Nephron (organoid): ENCODE measurements around the gene ASTN1.
A peak's percentile ranks its signal among the peaks of the same experiment; 100 is the strongest.

ENCODE experiments used
- H3K27ac Mint-ChIP-seq, 3 experiments: 2 replicates each; pipeline ENCODE4 v1.8.0; 2020; ENCODE audit warnings: mixed read lengths in 3 of 3, mild to moderate bottlenecking in 2 of 3, moderate library complexity in 1 of 3
- H3K27me3 Mint-ChIP-seq: 2 replicates; pipeline ENCODE4 v1.8.0; 2021; ENCODE audit warnings: low read depth, mild to moderate bottlenecking, moderate library complexity, mixed read lengths
- H3K36me3 Mint-ChIP-seq: 2 replicates; pipeline ENCODE4 v1.8.0; 2020; ENCODE audit warnings: low read depth, mixed read lengths
- H3K4me1 Mint-ChIP-seq: 2 replicates; pipeline ENCODE4 v1.8.0; 2020; ENCODE audit warnings: mixed read lengths
- H3K4me3 Mint-ChIP-seq, 3 experiments: 2 replicates each; pipeline ENCODE4 v1.8.0; 2020; ENCODE audit warnings: mild to moderate bottlenecking in 3 of 3, mixed read lengths in 3 of 3, moderate library complexity in 2 of 3
- H3K9me3 Mint-ChIP-seq: 2 replicates; pipeline ENCODE4 v1.8.0; 2020; ENCODE audit warnings: mixed read lengths
- CTCF ChIP-seq, 3 experiments: fragments of 200-600 bp; sonication (generic); IDR thresholded peaks; one replicate each; pipeline ENCODE4 v1.5.0; 2021; ENCODE audit warnings: antibody characterized with exemption in 3 of 3; ENCODE audit not compliant: unreplicated experiment in 3 of 3

The ASTN1 gene

DNA sequence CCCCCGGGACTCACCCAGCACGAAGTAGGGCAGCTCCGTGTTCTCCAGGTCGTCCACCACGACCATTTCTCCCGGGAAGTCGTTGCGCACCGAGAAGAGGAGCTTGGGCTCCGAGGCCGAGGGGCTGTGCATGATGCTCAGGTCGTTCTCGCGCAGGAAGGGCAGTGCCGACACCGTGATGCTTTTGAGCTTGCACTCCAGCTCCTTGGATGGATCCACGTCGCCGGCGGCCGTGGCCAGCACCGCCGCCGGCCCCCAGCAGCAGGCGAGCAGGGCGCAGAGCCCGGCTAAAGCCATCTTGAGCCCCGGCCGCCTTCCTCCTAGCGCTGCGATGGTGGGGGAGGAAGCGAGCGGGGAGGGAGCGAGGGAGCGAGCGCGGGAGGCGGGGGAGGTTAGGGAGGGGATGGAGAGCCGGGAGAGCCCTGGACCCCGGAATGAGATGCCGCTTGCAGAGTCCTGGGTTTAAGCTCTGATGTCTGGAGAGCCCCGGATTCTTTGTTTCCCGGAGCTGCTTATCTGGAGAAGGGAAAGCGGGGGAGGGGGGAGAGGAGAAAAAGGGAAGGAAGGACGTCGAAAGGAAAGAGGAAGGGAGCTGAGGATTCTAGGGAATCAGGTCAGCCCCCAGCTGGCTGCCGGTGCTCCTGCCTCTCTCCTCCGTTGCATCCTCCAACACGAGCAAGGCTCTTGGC lies at the start of gene ASTN1:
ASTN1 (minus strand) TSS at position 333 of the 689 bp plus-strand sequence; CDS start at position 297, 36 bp downstream.
- Mint-ChIP-seq H3K4me3 (peak within 1 kb of the TSS; percentile 84 to 85 (median 85)), H3K4me1 (peaks cover 10% of the 10 kb centered on the region), H3K27ac (no peak within 1 kb of the TSS), H3K9me3 (no peaks in the 10 kb centered on the region), H3K36me3 (no peaks in the 10 kb centered on the region), H3K27me3 (peaks cover 57% of the 10 kb centered on the region)
- TF ChIP-seq CTCF (IDR thresholded peaks at IDR 0.05; ENCODE audit: unreplicated experiment in 3 of 3): no peak

DNA sequence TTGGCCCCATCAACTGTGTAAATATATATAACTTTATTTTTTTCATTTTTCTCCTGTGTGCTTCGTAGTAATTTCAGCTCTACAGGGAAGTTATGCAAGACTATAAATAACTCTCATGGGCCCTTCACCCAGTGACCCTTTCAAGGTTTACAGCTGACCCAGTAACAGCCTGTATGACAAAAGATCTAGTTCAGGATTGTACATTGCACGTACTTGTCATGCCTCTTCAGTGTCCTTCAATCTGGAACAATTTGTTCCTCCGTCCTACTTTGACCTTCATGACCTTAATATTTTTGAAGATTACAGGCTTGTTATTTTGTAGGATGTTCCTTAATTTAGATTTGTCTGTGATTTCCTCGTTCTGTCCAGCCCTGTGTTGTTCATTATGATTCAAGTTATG lies 46.7 kb upstream of the ASTN1 start:
- H3K4me1 Mint-ChIP-seq: peaks cover 41% of the 10 kb centered on the region
- H3K27me3 Mint-ChIP-seq: no peaks in the 10 kb centered on the region
- no peaks in the 10 kb centered on the region for H3K36me3 Mint-ChIP-seq
- no peak overlapping the region for H3K27ac Mint-ChIP-seq
- TF ChIP-seq CTCF (IDR thresholded peaks at IDR 0.05; ENCODE audit: unreplicated experiment in 3 of 3): no peak
- H3K9me3 Mint-ChIP-seq: peaks cover 8% of the 10 kb centered on the region
- H3K4me3 Mint-ChIP-seq: no peak overlapping the region

DNA sequence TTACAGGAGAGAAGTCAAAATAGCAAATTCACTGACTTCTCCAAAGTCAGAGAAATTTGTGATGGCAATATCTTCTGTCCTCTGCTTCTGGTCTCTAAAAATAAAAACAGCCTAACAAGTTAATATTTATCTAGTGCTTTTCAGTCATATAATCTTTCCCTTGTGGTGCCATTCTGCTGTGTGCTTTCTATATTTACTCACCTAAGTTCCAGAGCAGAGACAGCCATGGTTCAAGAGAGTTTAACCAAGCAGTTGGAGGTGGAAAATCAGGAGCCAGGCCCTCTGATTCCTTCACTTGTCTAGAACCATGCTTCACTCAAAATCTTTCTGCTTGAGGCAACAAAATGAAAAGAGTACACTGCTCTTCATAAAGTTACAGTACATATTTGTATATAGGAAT lies 45.6 kb upstream of the ASTN1 start:
- Mint-ChIP-seq H3K36me3 (no peaks in the 10 kb centered on the region), H3K9me3 (peaks cover 5% of the 10 kb centered on the region), H3K4me1 (peaks cover 41% of the 10 kb centered on the region)

GRCh38 chr1:177209357-177209756 lies 44.8 kb upstream of the ASTN1 start:
- TF ChIP-seq CTCF (IDR thresholded peaks at IDR 0.05; ENCODE audit: unreplicated experiment in 3 of 3): no peak
- Mint-ChIP-seq H3K9me3 (peaks cover 3% of the 10 kb centered on the region), H3K4me3 (peak overlapping the region in 1 of 3 experiments; percentile 44), H3K4me1 (peaks cover 41% of the 10 kb centered on the region), H3K27ac (peak overlapping the region in 1 of 3 experiments; percentile 24), H3K27me3 (no peaks in the 10 kb centered on the region), H3K36me3 (no peaks in the 10 kb centered on the region)

More for the DNA sequence above, 45.6 kb upstream of the ASTN1 start:
- H3K27me3 Mint-ChIP-seq: no peaks in the 10 kb centered on the region
- peak overlapping the region in 1 of 3 experiments; percentile 24 for H3K27ac Mint-ChIP-seq
- TF ChIP-seq CTCF (IDR thresholded peaks at IDR 0.05; ENCODE audit: unreplicated experiment in 3 of 3): no peak
- no peak overlapping the region for H3K4me3 Mint-ChIP-seq

GRCh38 chr1:177208920-177209319 lies 44.4 kb upstream of the ASTN1 start:
- Mint-ChIP-seq H3K27ac (peak overlapping the region in 1 of 3 experiments; percentile 24), H3K4me1 (peaks cover 41% of the 10 kb centered on the region), H3K36me3 (no peaks in the 10 kb centered on the region), H3K9me3 (peaks cover 3% of the 10 kb centered on the region), H3K27me3 (no peaks in the 10 kb centered on the region), H3K4me3 (peak overlapping the region in 1 of 3 experiments; percentile 44)
- no peak for TF ChIP-seq CTCF (IDR thresholded peaks at IDR 0.05; ENCODE audit: unreplicated experiment in 3 of 3)

GRCh38 chr1:177206831-177207355 lies 42.4 kb upstream of the ASTN1 start:
- Mint-ChIP-seq H3K4me3 (no peak overlapping the region), H3K27me3 (no peaks in the 10 kb centered on the region), H3K36me3 (no peaks in the 10 kb centered on the region), H3K27ac (peak overlapping the region in 2 of 3 experiments; percentile 31 to 33), H3K9me3 (no peaks in the 10 kb centered on the region), H3K4me1 (peaks cover 41% of the 10 kb centered on the region)
- TF ChIP-seq CTCF (IDR thresholded peaks at IDR 0.05; ENCODE audit: unreplicated experiment in 3 of 3): no peak
